Measurements from ENCODE around the gene ACOT7.

DNA sequence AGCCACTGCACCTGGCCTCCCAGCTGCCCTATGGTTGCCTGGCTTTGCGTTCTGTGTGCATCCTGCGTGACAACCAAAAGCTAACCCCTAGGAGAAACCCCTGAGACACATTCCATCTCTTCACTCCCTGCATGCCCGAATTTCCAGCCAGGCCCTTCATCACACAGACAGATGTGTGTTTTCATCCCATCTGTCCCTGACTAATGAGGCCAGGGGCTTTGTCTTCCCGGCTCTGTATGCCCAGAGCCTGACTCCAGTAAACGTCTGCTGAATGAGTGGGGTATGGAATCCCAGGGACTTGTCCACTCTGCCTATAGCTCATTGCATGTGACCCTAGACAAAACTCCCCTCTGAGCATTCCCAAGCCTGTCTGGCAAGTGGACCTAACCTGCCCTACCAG, 40.6 kb upstream of the ACOT7 start:
- TF ChIP-seq PAX5 (IDR thresholded peaks at IDR 0.05; ENCODE audit: insufficient read depth, low read length, severe bottlenecking), result no peak
- no peak for TF ChIP-seq TAF1 (IDR thresholded peaks at IDR 0.05; ENCODE audit: low read depth, low read length)
- TF ChIP-seq POLR2A (IDR thresholded peaks at IDR 0.05; ENCODE audit: low read depth, low read length), result no peak
- no peak for TF ChIP-seq POLR2AphosphoS5 (IDR thresholded peaks at IDR 0.05; ENCODE audit: low read depth, low read length)
- TF ChIP-seq POU2F2 (IDR thresholded peaks at IDR 0.05; ENCODE audit: low read depth, low read length), result no peak

Data from GM12891 (cell line).